Pons (tissue), 1 donor: ENCODE data around the gene NUDT14.

Experiments used
- DNase-seq: peaks from one replicate; pipeline ENCODE4 v3.0.0-alpha.2; 2016; ENCODE audit warnings: low spot score

Gene NUDT14

DNA sequence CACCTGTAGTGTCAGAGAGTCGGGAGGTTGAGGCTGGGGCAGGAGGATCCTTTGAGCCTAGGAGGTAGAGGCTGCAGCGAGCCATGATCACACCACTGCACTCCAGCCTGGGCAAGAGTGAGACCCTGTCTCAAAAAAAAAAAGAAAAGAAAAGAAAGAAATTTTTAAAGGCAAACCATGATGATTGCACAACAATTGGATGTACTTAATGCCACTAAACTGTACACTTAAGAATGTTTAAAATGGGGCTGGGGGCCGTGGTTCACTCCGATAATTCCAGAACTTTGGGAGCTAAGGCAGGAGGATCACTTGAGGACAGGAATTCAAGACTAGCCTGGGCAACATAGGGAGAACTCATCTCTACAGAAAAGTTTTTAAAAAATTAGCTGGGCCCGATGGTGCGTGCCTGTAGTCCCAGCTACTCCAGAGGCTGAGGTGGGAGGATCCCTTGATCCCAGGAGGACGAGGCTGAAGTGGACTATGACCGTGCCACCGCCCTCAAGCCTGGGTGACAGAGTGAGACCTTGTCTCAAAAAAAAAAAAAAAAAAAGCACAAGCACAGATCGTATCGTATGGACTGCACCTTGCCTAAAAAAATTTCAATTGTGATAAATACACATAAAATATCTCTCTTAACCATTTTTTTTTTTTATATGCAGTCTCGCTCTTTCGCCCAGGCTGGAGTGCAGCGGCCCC is 45.3 kb downstream of the NUDT14 start:
- no peak for DNase-seq

DNA sequence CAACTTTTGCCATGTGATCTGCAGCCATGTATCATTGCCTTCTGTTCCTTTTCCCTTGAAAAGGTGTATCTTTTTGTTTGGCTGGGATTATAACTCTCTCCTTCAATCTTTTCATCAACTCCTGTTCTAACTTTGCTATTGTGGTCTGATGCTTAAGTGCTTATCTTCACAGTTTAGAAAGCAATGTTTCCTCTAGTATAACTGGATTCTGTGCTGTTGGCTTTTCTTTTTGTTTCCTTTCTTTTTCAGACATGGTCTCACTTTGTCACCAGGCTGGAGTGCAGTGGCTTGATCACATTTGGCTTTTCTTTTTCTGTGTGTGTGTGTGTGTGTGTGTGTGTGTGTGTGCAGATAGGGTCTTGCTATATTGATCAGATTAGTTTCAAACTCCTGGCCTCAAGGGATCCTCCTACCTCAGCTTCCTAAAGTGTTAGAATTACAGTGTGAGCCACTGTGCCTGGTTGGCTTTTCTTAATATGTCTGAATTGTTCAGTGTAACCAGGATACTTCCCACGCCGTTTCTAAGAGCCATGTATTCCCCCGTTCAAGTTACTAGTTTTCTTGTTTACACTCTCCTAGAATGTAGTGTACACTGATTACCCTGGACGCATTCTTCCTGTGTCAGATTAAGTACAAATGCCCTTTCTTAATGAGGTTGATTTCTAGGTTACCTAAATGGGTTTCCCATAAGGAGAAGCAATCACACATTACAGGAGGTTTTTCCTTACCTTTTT is 48.0 kb downstream of the NUDT14 start:
- DNase-seq, result no peak

DNA sequence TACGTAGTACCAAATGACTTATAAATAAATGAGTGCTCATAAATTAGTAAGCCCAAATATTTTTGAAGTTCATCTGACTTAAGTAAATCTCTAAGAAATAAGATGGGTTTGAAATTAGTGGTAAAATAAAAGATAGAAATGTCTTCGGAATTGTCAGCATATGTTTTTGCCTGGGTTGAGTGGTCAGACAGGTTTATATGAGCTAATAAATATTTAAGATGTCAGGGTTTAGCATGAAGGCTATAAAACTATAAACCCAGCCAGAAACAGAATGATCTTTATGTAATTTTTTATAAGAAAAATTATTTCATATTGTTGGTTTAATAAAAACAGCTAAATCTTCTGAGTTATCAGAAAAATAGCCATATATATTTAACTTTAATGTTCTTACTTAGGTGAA is 49.9 kb downstream of the NUDT14 start:
- no peak for DNase-seq

DNA sequence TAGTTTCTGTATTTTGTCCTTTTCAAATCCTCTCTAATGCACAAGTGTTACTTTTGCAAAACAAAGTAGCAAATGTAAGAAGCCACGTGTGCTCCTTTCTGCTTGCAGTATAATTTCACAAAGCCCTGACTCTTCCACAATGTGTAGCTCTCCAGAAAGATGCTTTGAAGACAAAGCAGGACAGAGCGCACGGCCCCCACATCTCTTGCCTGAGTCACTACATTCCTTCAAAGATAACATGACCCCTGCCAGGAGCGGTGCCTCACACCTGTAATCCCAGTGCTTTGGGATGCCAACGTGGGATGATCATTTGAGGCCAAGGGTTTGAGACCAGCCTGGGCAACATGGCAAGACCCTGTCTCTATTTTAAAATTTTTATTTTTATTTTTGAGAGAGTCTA is 53.1 kb downstream of the NUDT14 start:
- no peak for DNase-seq

DNA sequence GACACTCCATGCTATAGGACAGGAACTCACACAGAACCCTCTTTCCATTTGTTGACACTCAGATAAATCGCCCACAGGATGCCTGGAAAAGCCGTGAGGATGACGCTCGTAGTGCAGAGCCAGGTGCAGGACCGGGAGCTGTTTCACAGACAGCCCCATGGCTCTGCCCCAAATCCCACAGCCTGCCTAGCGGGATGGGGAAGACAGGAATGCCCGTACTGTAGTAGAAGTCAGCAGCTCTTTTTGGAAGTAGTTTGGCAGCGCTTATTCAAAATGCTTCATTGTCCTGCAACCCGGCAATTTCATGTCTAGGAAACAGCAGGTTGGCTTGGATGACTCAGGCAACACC is 54.2 kb downstream of the NUDT14 start:
- no peak for DNase-seq

DNA sequence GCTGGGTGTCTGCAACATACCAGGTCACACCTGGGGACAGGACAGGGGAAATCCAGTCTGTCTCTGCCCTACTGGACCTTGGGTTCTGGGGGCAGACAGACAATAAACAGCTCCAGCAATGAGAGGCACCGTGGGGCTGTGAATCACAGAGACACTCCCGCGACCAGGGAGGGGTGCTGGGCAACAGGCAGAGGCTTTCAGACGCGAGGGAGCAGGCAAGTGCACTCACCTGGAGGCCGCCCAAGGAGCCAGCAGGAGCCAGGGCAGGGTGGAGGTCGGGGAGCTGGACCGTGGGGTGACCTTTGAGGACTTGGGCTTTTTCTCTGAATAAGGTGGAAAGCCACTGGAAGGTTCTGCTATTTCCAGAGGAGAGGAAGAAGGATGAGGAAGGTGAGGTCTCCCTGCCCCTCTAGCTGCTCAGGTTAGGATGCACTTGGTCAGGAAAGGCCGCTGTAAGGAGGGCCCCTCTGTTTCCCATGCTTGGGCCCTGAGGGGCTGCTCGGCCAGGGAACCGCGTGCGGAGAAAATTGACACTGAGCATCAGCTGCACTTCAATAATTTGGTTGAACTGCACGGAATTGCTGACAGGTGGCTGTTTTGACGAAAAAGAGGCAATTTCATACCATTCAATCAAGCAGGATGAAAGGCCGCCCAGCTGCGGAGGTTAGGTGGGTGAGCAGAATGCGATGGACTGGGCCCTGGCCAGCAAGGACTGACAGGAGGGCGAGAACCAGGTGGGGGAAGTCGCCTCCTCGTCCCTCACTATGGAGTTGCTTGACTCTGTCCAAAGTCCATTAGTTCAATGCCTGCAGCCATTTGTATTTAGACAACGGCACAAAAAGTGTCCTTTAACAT is 54.8 kb downstream of the NUDT14 start:
- DNase-seq, result no peak

DNA sequence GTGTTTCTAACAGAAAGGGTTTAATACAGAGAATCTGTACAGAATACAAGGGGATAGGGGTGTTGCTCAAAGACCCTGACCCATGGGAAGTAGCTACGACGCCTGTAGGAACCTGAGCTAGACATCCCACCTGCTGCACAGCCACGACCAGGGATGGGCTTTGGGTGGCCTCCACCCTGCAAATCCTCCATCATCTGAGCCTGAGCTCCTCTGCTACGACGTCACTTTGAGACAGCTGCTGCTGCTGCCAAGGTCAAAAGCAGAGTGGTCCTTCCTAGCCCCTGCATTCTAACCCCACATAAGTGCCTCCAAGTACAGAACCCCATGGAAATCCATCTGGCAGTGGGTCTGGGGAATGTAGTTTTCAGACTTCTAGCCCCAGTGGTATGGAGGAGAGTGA is 56.3 kb downstream of the NUDT14 start:
- DNase-seq, result no peak

DNA sequence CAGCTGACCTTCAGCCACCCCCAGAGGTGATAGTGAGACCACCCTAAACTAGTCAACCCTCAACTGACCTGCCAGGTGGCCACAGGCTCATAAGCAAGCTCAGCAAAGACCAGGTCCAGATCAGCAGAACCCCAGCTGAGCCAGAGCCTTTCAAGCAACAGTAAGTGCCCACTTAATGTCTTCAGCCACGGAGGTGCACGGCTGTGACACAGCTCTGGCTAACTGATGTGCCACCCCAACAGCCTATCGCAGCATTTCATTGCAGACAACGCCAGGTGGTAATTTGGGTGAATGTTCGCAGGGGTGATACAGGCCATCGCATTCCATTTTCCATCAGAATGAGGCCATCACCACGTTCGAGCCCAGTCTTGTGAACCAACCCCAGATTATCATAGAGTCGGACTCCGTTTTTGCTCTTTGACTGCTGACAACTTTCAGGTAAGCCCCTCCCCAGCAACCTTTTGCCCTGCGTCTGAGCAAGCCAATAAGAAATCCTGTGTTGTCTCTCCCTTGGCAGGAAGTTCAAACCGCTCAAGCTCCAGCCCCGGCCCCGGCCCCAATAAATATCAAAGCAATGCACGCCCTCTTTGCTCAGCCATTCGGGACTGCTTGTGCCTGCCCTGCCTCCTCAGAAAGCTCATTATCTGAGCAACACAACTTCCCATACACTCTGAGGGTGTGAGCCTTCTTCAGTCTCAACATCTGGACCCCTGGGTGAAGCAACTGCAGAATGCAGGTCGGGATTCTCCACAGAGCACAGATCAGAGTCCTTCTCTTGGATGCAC is 56.9 kb downstream of the NUDT14 start:
- no peak for DNase-seq

DNA sequence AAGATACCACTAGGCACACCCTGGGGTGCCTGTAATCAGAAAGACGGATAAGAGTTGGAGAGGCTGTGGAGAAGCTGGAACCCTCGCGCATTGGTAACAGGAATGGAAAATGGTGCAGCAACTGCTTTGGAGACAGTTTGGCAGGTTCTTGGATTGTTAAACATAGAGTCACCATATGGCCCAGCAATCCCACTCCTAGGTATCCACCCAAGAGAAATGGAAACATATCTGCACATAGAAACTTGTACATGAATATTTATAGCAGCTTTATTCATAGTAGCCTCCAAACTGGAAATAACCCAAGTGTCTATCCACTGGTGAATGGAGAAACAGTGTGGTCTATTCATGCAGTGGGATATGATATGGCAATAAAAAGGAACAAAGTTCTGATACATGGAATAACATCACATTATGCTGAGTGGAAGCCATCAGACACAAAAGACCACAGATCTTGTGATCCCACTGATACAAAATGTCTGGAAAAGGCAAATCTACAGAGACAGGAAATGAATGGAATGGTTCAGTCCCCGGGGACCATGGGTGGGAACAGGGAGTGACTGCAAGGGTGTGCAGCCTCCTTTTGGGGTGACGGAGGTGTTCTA is 57.9 kb downstream of the NUDT14 start:
- DNase-seq, result no peak
